SK-N-SH treated with all-trans-retinoic acid at 6 μM for 48 hours (cell line): ENCODE results near the gene ZGRF1.

ENCODE experiments used
- ARNTL ChIP-seq: fragments of 450-650 bp; formaldehyde crosslinking; IDR thresholded peaks from 2 replicates; pipeline ENCODE4 v1.5.0; 2020; ENCODE audit warnings: low read depth, mild to moderate bottlenecking, moderate library complexity, borderline replicate concordance
- BACH2 ChIP-seq: fragments of 250-450 bp; sonication (Bioruptor Pico); IDR thresholded peaks from 2 replicates; pipeline ENCODE4 v1.9.0; 2021; ENCODE audit warnings: mild to moderate bottlenecking, borderline replicate concordance
- CREB5 ChIP-seq: fragments of 250-450 bp; sonication (Bioruptor Pico); IDR thresholded peaks from 2 replicates; pipeline ENCODE4 v1.5.1; 2020; ENCODE audit warnings: low read depth, mild to moderate bottlenecking, moderate library complexity
- ESRRG ChIP-seq: fragments of 250-450 bp; sonication (Bioruptor Pico); IDR thresholded peaks from 2 replicates; pipeline ENCODE4 v1.6.1; 2021; ENCODE audit warnings: mild to moderate bottlenecking
- ISL1 ChIP-seq: fragments of 250-450 bp; sonication (Bioruptor Pico); IDR thresholded peaks from 2 replicates; pipeline ENCODE4 v2.1.2; 2022; ENCODE audit warnings: mild to moderate bottlenecking, moderate library complexity
- OSR1 ChIP-seq: fragments of 250-450 bp; sonication (Bioruptor Pico); IDR thresholded peaks from 2 replicates; pipeline ENCODE4 v1.8.0; 2022; ENCODE audit warnings: moderate library complexity, mild to moderate bottlenecking, inconsistent platforms
- PATZ1 ChIP-seq: fragments of 250-450 bp; sonication (Bioruptor Pico); IDR thresholded peaks from 2 replicates; pipeline ENCODE4 v1.8.0; 2020; ENCODE audit warnings: mild to moderate bottlenecking, moderate library complexity, borderline replicate concordance
- SNAI2 ChIP-seq: fragments of 250-450 bp; sonication (Bioruptor Pico); IDR thresholded peaks from 2 replicates; pipeline ENCODE4 v1.5.0; 2020; ENCODE audit warnings: mild to moderate bottlenecking, moderate library complexity
- TOX ChIP-seq: fragments of 250-450 bp; sonication (Bioruptor Pico); IDR thresholded peaks from 2 replicates; pipeline ENCODE4 v1.8.0; 2021; ENCODE audit warnings: mild to moderate bottlenecking, moderate library complexity, borderline replicate concordance
- TSHZ2 ChIP-seq: fragments of 250-450 bp; sonication (Bioruptor Pico); IDR thresholded peaks from 2 replicates; pipeline ENCODE4 v1.5.0; 2020; ENCODE audit warnings: mild to moderate bottlenecking, moderate library complexity
- ZC3H10 ChIP-seq: fragments of 250-450 bp; sonication (Bioruptor Pico); IDR thresholded peaks from 2 replicates; pipeline ENCODE4 v1.5.1; 2021; ENCODE audit warnings: mild to moderate bottlenecking, moderate library complexity
- ZFP3 ChIP-seq: fragments of 250-450 bp; sonication (Bioruptor Pico); IDR thresholded peaks from 2 replicates; pipeline ENCODE4 v1.5.0; 2020; ENCODE audit warnings: mild to moderate bottlenecking, moderate library complexity
- ZNF70 ChIP-seq: fragments of 450-650 bp; formaldehyde crosslinking; IDR thresholded peaks from 2 replicates; pipeline ENCODE4 v1.5.0; 2020; ENCODE audit warnings: mild to moderate bottlenecking, moderate library complexity
- ZNF8 ChIP-seq: fragments of 450-650 bp; formaldehyde crosslinking; IDR thresholded peaks from 2 replicates; pipeline ENCODE4 v1.5.0; 2020; ENCODE audit warnings: mild to moderate bottlenecking, moderate library complexity

- no peak for TF ChIP-seq ISL1 (CRISPR knock-in tag)
- no peak for TF ChIP-seq ARNTL (CRISPR knock-in tag)
- no peak for TF ChIP-seq OSR1 (CRISPR knock-in tag)
- TF ChIP-seq SNAI2 (CRISPR knock-in tag), result no peak
- no peak for TF ChIP-seq ZNF8
- TF ChIP-seq ZNF70 (CRISPR knock-in tag), result no peak
- no peak for TF ChIP-seq ZFP3 (CRISPR knock-in tag)
- no peak for TF ChIP-seq TSHZ2 (CRISPR knock-in tag)
- no peak for TF ChIP-seq ESRRG (CRISPR knock-in tag)
- no peak for TF ChIP-seq ZC3H10
- TF ChIP-seq TOX (CRISPR knock-in tag), result no peak
- TF ChIP-seq BACH2, result no peak
- no peak for TF ChIP-seq PATZ1 (CRISPR knock-in tag)
- no peak for TF ChIP-seq CREB5 (CRISPR knock-in tag)
These were observed 69.2 kb downstream of the ZGRF1 start for GRCh38 chr4:112567536-112567935.
